HG03095 (cell line): ENCODE results near the gene TBXAS1.

Source experiments
- ATAC-seq: cut with Tn5 transposase; IDR thresholded peaks from one replicate; pipeline ENCODE4 v1.9.1; 2021; ENCODE audit warnings: moderate library complexity; ENCODE audit not compliant: unreplicated experiment

Gene TBXAS1

DNA sequence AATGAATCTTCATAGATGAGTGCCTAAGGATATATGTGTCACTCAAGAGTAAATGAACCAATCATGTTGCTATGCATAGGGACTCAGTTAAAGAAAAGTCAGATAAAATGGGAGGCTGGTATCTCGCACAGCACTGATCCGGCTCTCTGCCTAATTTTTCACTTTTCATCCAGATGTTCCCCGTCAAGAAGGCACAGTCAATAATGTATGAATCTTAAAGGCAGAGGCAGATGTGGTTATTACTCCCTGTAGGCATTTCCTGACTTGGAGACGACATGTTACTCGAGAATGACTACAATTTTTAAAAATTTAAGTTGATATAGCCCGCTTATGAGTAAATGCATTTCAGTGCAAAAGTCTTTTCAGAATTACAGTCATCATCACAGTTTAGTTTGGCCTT, 113.6 kb downstream of the TBXAS1 start:
- ATAC-seq = no peak

DNA sequence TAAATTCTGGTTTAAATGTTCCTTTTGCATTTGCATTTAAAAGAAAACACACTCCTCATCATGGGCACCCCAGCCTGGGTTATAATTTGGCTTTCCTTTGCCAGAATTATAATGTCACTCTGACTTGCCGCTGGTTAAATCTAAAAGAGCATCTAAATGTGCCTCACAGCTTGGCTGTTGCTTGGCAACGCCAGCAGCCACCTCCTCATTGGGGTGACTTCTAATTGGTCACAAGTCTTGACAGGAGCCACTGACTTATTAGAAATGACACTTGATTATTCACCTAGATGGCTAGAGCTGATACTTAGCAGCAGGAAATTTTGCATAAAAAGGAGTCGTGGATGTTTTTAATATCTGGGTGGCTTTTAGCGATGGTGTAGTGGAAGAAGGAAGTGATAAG, 114.3 kb downstream of the TBXAS1 start:
- ATAC-seq = no peak

DNA sequence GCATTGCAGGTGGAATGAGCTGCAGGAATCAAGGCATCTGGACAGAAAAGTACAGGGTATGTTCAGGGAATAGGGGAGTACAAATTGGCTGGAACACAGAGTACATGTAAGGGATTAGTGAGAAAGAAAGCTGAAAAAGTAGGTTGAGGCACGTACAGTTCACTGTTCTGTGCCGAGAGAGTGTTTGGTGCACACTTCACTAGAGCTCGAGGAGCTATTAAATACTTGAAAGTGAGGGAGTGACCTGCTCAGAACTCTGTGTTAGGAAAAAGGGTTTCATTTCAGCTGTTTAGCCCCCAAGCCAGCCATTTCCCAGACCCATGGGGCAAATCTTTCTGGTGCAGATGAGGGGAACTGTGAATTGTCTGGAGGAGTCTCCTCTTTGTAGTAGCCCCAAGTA, 115.2 kb downstream of the TBXAS1 start:
- ATAC-seq = no peak

DNA sequence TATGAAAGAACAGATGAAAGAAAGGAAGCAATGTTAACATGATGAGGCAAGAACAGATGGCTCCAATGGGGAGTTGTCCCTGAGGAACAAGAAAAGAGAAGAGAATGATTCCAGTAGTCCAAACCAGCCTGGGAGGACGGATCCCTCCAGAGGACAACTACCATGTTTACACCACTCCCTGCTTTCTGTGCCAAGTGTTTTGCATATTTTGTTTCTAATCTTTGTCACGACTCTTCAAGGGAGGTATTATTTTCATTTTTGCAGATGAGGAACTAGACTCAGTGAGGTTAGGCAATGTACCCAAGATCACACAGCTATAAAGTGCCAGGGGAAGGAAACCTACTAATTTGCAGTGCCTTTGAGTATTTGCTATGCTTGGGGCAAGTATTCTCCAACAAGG, 117.5 kb downstream of the TBXAS1 start:
- no peak for ATAC-seq

DNA sequence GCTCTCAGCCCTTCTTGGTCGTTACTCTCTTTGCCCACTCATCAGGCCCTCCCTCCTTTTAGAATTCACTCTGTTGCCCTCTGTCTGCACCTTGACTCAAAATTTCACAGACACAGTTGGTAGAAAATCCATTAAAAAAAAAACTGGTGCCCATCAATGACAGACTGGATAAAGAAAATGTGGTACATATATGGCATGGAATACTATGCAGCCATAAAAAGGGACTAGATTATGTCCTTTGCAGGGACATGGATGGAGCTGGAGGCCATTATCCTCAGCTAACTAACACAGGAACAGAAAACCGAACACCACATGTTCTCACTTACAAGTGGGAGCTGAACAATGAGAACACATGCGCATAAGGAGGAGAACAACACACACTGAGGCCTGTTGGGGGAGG, 118.0 kb downstream of the TBXAS1 start:
- ATAC-seq = no peak

DNA sequence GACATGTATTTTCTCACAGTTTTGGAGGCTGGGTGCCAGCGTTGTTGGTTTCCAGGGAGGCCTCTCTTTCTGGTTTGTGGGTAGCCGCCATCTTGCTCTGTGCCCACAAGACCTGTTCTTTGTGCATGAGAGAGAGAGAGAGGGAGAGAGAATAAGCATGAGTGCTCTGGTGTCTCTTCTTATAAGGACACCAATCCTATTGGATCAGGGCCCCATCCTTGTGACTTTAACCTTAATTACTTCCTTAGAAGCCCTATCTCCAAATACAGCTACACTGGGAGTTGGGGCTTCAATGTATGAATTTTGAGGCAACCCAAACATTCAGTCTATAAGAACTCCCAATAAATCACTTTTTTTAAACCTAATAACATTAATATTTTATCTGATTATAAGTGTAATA, 119.1 kb downstream of the TBXAS1 start:
- ATAC-seq = no peak

DNA sequence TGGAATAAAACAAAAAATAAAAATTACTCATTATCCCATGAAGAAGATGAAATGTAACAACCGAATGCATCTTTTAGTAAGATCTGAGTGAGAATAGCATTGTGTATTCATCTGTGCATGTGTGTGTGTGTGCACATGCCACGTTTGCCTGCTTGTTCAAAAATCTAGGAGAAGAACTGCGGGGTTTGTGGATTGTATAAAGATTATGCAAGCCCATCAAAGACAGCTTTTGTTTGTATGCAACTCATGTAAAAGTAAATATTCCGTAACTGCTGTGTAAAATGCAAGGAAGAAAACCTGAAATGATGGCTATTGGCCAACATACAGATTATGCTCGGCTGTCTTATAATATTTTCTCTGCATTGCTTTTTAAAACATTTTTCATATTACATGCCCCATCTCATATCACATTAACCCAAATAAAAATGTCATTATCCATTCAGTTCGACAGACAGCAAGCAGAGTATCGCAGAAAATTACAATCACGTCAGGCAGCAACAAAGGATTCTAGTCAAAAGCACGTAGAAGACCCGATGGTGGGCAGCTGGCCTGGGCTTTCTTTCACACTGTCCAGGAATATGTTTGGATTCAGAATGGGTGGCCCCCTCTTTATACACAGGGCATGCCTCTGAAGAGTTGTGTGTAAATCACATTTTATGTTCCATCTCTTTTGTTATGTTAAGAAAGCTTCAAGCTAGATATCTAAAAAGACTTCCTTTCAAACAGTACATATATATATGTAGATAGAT, 119.7 kb downstream of the TBXAS1 start:
- ATAC-seq = no peak

DNA sequence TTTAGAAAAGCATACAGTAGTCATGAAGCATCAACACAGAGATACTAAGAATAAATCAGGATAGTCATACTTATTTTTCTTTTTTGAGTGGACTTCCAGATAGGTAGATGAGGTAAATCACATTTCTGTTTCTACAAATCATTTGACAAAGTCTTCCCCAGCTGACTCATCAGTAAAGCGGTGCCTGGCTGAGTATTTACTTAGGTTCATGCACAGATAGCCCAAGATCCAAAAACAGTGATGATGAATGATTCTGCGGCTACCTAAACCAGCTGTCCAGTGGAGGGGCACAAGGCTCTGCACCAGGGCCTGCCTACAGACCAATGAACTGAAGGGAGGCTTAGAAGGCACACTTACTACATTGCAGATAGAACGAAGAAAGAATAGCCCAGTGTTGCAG, 120.6 kb downstream of the TBXAS1 start:
- ATAC-seq = no peak

DNA sequence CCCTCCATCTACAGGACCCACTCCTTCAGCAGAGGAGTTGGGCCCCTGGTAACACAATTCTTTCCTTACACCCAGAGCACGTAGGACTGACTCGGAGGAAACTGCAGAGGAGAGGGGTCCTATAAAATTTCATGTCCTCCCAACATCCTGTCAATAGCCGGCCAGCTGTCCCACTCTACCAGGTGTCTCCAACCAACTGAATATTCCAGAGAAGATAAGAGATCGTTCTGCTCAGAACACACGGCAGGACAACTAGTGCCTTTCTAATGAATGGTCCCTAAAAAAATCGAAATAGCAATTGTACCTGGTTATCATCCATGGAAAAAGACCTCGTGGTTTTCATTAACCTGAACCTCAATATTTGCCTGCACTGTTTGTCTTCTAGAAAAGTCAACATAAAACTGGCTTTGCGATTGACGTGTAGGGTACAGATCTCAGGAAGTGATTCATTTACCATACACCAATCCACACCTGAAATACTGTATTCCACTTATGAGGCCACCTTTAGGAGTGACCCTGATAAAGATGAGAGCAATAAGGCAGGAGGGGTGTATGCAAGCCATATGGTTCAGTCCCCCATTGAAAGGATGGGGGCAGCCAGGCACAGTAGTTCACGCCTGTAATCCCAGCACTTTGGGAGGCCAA, 121.9 kb downstream of the TBXAS1 start:
- no peak for ATAC-seq

DNA sequence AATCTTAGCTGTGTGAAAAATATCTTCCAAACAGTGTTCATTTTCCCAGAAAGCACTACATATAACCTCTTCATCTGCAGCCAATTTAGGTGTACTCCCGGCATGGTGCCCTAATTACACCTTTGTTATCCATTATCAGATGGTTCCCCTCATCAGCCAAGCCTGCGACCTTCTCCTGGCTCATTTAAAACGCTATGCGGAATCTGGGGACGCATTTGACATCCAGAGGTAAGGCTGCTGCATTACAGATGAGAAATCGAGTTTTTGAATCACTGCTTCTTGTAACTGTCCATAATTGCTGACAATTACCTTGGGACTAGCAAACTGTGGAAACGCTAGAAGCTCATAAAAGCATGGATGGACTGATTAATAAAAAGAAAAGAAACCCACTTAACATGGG, 124.2 kb downstream of the TBXAS1 start:
- ATAC-seq = no peak

DNA sequence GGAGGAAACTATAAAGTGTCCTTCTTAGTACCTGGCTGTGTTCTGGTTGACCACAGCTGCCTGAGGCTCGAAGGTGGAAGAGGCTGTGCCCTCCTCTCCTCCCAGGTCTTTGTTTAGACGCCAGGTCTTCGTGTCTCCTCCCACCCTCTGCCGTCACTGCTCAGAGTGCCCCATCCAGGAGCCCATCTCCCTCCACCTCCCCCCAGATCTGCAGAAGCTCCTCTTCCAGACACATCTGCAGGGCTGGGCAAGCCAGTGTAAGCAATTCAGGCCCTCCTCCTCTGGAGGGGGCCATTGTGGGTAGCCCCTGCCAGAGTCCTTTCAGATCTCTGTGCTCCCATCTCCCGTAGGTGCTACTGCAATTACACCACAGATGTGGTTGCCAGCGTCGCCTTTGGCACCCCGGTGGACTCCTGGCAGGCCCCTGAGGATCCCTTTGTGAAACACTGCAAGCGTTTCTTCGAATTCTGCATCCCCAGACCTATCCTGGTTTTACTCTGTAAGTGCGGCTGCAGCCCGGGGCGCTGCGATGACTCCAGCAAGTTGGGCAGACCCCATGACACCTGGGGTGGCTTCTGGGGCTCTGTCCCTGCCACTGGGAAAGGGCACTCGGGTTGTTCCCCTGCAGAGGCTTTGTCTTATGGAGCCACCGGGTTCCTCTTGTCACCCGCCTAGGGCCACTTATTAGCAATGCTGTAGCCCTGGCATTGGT, 126.2 kb downstream of the TBXAS1 start:
- no peak for ATAC-seq

DNA sequence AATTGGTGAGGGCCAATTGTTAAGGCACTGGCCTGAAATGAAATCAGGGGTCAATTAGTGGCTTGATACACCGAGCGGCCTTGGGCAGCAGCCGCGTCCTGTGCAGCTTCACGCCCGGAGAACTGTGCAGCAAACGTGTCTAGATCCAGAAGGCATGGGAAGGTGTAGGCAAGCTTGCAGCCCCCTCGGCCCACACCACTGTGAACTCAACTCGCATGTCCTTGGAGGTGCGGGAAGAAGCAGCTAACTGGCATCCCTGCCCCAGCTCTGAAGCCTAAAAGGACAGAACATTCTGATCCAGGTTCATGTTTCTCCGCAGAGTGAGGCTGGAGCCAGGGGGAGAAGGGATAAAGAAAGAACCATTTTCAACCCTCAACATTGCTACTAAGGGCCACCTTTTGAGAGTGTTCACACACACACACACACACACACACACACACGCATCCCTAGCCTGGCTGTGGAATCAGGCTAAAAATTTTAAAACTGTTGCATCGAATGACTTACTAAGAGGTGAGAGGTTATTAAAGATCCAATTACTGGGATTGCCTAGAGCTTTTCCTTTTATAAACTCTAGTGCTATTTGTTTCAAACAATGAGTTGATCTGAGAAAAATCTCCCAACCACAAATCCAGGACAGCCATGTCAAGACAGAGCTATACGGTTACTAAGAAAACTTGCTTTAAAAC, 129.7 kb downstream of the TBXAS1 start:
- no peak for ATAC-seq

DNA sequence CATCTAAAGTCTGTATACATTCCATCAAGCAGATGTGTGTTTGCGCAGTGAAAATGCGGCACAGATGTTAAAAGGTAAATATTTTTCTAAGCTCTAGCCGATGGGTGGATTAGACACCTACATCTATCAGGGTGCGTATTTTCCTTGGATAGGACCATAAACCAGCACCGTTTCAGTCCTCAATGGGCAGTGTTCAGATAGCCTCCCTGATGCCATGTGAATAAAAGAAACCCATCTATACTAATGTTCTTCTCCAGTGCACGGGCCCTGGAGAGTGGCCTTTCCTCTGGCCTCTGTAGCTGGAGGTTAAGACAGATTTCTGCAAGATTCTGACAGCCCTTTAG, 130.2 kb downstream of the TBXAS1 start:
- ATAC-seq = no peak

DNA sequence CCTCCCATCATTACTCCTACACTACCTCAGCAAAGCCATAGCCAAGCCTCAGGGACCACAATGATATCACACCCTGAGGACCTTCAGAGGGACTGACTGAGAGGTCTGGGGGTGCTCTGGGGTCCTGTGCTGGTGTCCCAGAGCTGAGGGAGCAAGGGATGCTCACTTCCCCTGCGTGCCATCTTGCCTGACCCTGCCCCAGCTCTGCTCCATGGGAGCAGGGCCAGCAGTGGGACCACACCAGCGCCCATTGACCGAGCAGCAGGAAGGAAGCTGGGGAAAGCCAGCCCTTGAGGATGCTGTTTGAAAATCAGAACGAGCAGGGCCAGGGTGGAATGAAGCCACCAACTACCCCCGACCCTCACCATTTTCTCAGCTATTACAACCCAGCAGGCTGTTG, 130.7 kb downstream of the TBXAS1 start:
- ATAC-seq = no peak

DNA sequence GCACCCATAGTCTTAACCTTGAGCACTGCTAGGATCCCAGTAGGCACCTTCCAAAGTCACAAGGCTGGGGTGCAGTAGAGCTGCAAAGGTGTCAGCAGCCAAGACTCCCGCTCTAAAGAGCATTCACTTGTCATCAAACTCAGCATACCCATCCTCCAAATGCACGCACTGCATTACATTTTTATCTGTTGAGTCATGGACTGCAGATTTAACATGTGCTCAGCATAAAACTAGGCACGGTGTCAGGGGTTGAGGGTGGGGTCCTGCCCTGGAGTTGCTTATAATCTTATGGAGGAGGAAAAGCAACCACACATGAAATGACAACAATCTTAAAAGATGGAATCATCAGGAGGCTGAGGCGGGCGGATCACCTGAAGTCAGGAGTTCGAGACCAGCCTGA, 131.1 kb downstream of the TBXAS1 start:
- ATAC-seq = no peak

DNA sequence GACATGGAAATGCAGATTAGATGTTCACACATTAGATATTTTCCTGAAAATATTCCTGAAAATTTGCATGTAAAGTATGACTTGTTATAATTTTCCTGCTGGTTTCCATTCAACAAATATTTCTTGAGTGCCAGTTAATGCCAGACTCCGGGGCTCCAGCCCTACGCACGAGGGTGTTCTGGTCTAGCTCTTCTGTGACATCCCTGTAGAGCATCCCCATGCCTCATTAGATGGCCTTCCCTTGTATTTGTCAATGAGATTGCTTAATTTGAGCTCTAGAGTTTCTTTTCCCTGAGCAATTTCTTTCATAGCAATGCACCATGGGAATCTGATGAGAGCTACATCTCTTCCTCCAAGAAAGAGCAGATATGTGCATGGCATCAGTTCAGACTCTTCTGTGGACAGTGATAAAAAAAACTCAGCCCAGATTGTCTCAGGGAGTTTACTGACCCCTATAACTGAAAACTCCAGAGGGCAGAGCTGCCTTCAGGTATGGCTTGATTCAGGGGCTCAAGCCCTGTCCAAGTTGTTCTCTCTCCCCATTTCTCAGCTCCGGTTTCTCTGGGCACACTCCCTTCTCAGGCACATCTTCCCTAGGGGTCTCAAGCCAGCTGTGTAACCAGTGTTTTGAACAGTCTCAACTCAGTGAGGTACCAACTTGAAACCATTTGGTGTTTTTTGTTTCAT, 137.0 kb downstream of the TBXAS1 start:
- no peak for ATAC-seq

DNA sequence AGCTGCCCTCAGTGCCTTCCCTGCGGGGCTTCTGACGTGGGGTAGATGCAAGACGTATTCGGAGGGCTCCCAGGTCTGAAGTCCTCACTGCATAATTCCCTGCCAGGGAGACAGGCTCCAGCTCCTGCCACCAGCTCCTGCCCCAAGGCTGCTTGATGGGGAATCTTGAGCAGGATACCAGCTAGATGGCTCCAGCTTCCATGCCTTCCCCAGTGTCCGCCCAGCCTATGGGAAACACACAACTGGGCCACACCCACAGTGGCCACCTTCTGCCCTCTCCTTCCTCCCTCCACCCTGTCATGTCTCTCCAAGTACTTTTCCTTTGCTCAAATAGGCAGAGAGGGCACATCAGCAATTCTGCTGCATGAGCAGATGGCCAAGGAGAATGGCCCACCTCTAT, 137.9 kb downstream of the TBXAS1 start:
- ATAC-seq = no peak

DNA sequence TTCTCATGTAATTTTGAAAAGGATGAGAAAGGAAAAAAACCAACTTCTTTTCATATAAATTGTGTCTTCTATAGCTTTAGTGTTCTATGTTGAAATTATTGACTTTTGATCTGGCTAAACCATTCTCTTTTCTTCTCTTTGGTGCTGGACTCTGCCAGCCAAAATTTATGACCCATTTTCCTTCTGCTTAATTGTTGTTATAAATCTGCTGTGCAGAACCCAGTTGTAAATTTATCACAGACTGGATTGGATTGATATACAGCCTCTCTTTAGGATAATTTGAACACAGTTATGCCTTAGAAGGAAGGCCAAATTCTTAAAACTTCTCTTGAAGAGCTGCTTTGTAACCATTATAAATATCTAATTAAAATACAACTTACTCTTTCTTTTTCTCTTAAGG, 139.9 kb downstream of the TBXAS1 start:
- ATAC-seq = no peak

DNA sequence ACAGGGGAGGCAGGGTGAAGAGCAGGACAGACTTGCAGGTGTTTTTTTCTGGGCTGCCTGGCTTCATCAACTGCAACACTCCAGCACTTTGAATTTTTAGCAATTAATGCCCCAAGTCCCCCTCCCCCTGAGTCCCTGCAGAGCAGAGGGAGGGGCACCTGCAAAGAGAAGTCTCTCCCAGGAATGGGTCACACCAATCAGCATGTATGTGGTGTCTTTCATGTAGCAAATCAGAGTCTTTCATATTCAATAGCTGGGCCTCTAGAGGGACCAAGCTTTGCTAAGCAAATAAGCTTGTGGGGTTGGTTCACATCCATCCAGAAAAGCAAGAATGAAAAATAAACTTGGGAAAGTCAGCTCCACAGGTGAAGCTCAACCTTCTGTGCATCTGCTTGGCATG, 143.0 kb downstream of the TBXAS1 start:
- no peak for ATAC-seq

DNA sequence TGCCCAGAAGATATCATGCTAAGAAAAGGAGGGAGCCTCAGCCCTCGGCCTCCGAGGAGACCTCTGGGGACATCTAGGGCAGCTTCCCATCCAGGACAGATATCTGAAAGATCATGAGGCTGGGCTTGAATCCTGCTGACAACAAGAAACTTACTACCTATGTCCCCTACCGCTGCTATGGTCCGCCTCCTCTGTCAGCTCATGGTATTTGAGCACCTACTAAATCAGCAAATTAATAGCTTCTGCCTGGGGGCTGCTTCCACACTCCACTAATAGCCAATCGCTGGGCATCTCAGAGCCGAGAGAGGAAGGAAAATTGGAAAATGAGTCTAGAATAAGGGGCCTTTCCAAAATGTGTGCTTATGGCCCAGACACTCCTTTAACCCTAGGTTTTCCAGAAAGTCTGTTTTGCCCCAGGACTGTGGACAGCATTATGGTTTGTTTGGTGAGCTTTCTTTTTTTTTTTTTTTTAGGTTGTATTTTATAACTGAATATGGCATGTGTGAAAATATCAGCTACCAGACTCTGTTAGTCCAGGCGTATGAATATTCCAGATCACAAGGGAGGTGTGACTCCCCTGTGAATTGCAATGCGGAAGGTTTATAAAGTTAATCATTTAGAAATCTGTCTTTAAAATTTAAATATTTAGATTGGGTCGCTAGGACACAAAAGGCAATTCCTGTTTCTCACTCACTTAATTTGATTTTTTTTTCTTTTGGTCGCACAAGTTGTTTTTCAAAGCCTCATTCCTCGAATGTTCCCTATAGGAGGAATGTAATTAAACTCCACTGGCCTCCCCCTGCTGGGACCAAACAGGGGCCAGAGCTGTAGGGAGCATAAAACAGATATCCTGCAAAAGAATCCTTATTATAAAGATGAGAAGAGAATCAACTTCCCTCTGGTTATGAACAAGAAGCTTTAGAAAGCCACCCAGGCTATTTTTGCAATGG, 144.3 kb downstream of the TBXAS1 start:
- ATAC-seq = no peak
